ENCODE results near the gene TAPT1.

TAPT1 gene

GRCh38 chr4:16136827-16137226 is 89.4 kb downstream of the TAPT1 start:
- no peak for DNase-seq

GRCh38 chr4:16136311-16136710 is 90.0 kb downstream of the TAPT1 start:
- DNase-seq, result no peak

GRCh38 chr4:16133406-16133805 is 92.9 kb downstream of the TAPT1 start:
- no peak for DNase-seq

- DNase-seq, result no peak
These were observed 95.0 kb downstream of the TAPT1 start for GRCh38 chr4:16131293-16131692.

GRCh38 chr4:16129336-16129735 is 96.9 kb downstream of the TAPT1 start:
- no peak for DNase-seq

GRCh38 chr4:16126714-16127113 is 99.6 kb downstream of the TAPT1 start:
- no peak for DNase-seq

GRCh38 chr4:16125571-16126445 is 100.5 kb downstream of the TAPT1 start:
- no peak for DNase-seq

- DNase-seq, result peak in 5 of 58 donors; percentile 1 to 11 (median 2)
These were observed 102.0 kb downstream of the TAPT1 start for GRCh38 chr4:16124232-16124631.

- DNase-seq, result no peak
These were observed 102.8 kb downstream of the TAPT1 start for GRCh38 chr4:16123356-16124084.

- DNase-seq, result no peak
These were observed 103.5 kb downstream of the TAPT1 start for GRCh38 chr4:16122784-16123183.

- no peak for DNase-seq
These were observed 104.0 kb downstream of the TAPT1 start for GRCh38 chr4:16122308-16122711.

- no peak for DNase-seq
These were observed 105.6 kb downstream of the TAPT1 start for GRCh38 chr4:16120720-16121119.

GRCh38 chr4:16119981-16120380 is 106.3 kb downstream of the TAPT1 start:
- no peak for DNase-seq

- DNase-seq, result no peak
These were observed 108.2 kb downstream of the TAPT1 start for GRCh38 chr4:16118090-16118489.

GRCh38 chr4:16117164-16117563 is 109.1 kb downstream of the TAPT1 start:
- no peak for DNase-seq

GRCh38 chr4:16116493-16116990 is 109.7 kb downstream of the TAPT1 start:
- DNase-seq, result no peak

GRCh38 chr4:16116019-16116418 is 110.3 kb downstream of the TAPT1 start:
- DNase-seq, result no peak

- no peak for DNase-seq
These were observed 111.7 kb downstream of the TAPT1 start for GRCh38 chr4:16114546-16114945.

- DNase-seq, result no peak
These were observed 112.5 kb downstream of the TAPT1 start for GRCh38 chr4:16113741-16114140.

GRCh38 chr4:16111533-16111932 is 114.7 kb downstream of the TAPT1 start:
- no peak for DNase-seq

- no peak for DNase-seq
These were observed 115.5 kb downstream of the TAPT1 start for GRCh38 chr4:16110661-16111290.

Measured in anterior cingulate cortex (tissue), 58 donors.